HCT116 (cell line): Measurements from ENCODE around the gene GPS2. TPM values are rescaled to one million over a fixed set of nuclear protein-coding genes. Genes with fewer than 3 reads are reported as not detected.

Source experiments
- ATAC-seq: fragments of 200-7000 bp; cut with Tn5 transposase; 2 replicates; pipeline ENCODE4 v1.9.1; 2020; ENCODE audit warnings: mild to moderate bottlenecking, moderate library complexity
- BruUV-seq: library from RNA; stranded (reverse); fragments of 400-500 nt; replicated peaks from 2 replicates; lab custom pipeline; 2021; lab: Mats Ljungman, UMichigan
- CTCF ChIA-PET: fragments of 300-600 bp; sonication (Branson Sonifier 250); formaldehyde crosslinking; loops from one replicate; lab custom pipeline; 2021; ENCODE audit warnings: antibody characterized with exemption; lab: Charles Lee
- POLR2A ChIA-PET: fragments of 300-600, 350-600 bp; sonication (Branson Sonifier 250); formaldehyde crosslinking; loops from one replicate; lab custom pipeline; 2021; ENCODE audit warnings: antibody characterized with exemption; lab: Charles Lee
- RAD21 ChIA-PET, 2 experiments: fragments of 300-600 bp; sonication (Branson Sonifier 250); formaldehyde crosslinking; loops; one replicate each; lab custom pipeline; 2023; ENCODE audit warnings: low total read pairs in 2 of 2; ENCODE audit not compliant: uncharacterized antibody in 2 of 2, unreplicated experiment in 2 of 2, low non-redundant PET in 1 of 2; lab: Charles Lee
- DNase-seq: peaks from one replicate; pipeline ENCODE4 v3.0.0-alpha.2; 2010; ENCODE audit warnings: low read depth, low spot score
- H2AFZ ChIP-seq: fragments of 200-600 bp; shearing (Covaris generic), sonication (generic); 2 replicates; pipeline ENCODE4 v1.6.1; 2017; ENCODE audit warnings: low read depth, mixed run types, mixed read lengths, antibody characterized with exemption, low read length; ENCODE audit not compliant: poor library complexity, severe bottlenecking
- H3K27ac ChIP-seq: 2 replicates; pipeline ENCODE4 v1.5.1; 2012; ENCODE audit warnings: low read depth, low read length
- H3K27me3 ChIP-seq: fragments of 200-600 bp; sonication (generic); 2 replicates; pipeline ENCODE4 v1.6.1; 2016; ENCODE audit warnings: mixed run types, low read length, mixed read lengths; ENCODE audit not compliant: insufficient read depth
- H3K36me3 ChIP-seq, 2 experiments: fragments of 200-500 bp in 1 of 2; fragments of 200-600 bp in 1 of 2; sonication (Bioruptor generic) in 1 of 2; sonication (generic) in 1 of 2; 2 replicates each; pipeline versions ENCODE4 v1.5.1 to v1.6.1; 2014 to 2016; ENCODE audit warnings: low read length in 2 of 2, inconsistent platforms in 1 of 2, mixed read lengths in 1 of 2, mixed run types in 1 of 2; ENCODE audit not compliant: insufficient read depth in 2 of 2, control insufficient read depth in 1 of 2
- H3K4me1 ChIP-seq, 2 experiments: fragments of 200-600 bp in 1 of 2; sonication (generic) in 1 of 2; 2 replicates each; pipeline versions ENCODE4 v1.5.1 to v1.6.1; 2012 to 2017; ENCODE audit warnings: low read length in 2 of 2, inconsistent platforms in 1 of 2, mild to moderate bottlenecking in 1 of 2, mixed read lengths in 1 of 2, mixed run types in 1 of 2, moderate library complexity in 1 of 2; ENCODE audit not compliant: insufficient read depth in 2 of 2, control insufficient read depth in 1 of 2
- H3K4me2 ChIP-seq: fragments of 200-600 bp; sonication (generic); 2 replicates; pipeline ENCODE4 v1.6.1; 2017; ENCODE audit warnings: mixed run types, low read length, mixed read lengths
- H3K4me3 ChIP-seq, 2 experiments: fragments of 200-600 bp in 1 of 2; sonication (generic) in 1 of 2; replicated peaks in 1 of 2; 2 replicates each; pipeline ENCODE4 v1.5.1; 2011 to 2016; ENCODE audit warnings: low read length in 2 of 2, control low read depth in 1 of 2, low read depth in 1 of 2, mild to moderate bottlenecking in 1 of 2, mixed read lengths in 1 of 2, mixed run types in 1 of 2
- H3K79me2 ChIP-seq: fragments of 200-600 bp; sonication (generic); 2 replicates; pipeline ENCODE4 v1.6.1; 2017; ENCODE audit warnings: mild to moderate bottlenecking, mixed run types, low read length, moderate library complexity, mixed read lengths; ENCODE audit not compliant: insufficient read depth
- H3K9ac ChIP-seq: fragments of 200-600 bp; sonication (generic); 2 replicates; pipeline ENCODE4 v1.6.1; 2016; ENCODE audit warnings: low read length, mixed read lengths
- H3K9me2 ChIP-seq: fragments of 200-600 bp; sonication (generic), shearing (Covaris generic); 2 replicates; pipeline ENCODE4 v1.6.1; 2017; ENCODE audit warnings: mixed run types, mild to moderate bottlenecking, moderate library complexity; ENCODE audit not compliant: insufficient read depth
- H3K9me3 ChIP-seq, 2 experiments: fragments of 200-500 bp in 1 of 2; fragments of 200-600 bp in 1 of 2; sonication (Bioruptor generic) in 1 of 2; sonication (generic) in 1 of 2; 2 replicates each; pipeline ENCODE4 v1.6.1; 2014 to 2017; ENCODE audit warnings: low read length in 2 of 2, mixed read lengths in 2 of 2, inconsistent platforms in 1 of 2, low read depth in 1 of 2, mild to moderate bottlenecking in 1 of 2, mixed run types in 1 of 2, moderate library complexity in 1 of 2; ENCODE audit not compliant: control insufficient read depth in 1 of 2, insufficient read depth in 1 of 2
- H4K20me1 ChIP-seq: fragments of 200-600 bp; sonication (generic), shearing (Covaris generic); 2 replicates; pipeline ENCODE4 v1.6.1; 2017; ENCODE audit warnings: mixed run types, mild to moderate bottlenecking, moderate library complexity; ENCODE audit not compliant: insufficient read depth
- CBX3 ChIP-seq: IDR thresholded peaks from 2 replicates; pipeline ENCODE4 v1.6.1; 2012; ENCODE audit warnings: low read depth
- CEBPB ChIP-seq: IDR thresholded peaks from 2 replicates; pipeline ENCODE4 v1.6.1; 2012; ENCODE audit warnings: low read depth
- EGR1 ChIP-seq: IDR thresholded peaks from 2 replicates; pipeline ENCODE4 v1.6.1; 2012; ENCODE audit warnings: low read depth
- ELF1 ChIP-seq: IDR thresholded peaks from 2 replicates; pipeline ENCODE4 v1.6.1; 2012; ENCODE audit warnings: low read depth, borderline replicate concordance
- EZH2phosphoT487 ChIP-seq: fragments of 200-600 bp; IDR thresholded peaks from 2 replicates; pipeline ENCODE4 v1.6.1; 2018; ENCODE audit warnings: antibody characterized with exemption, borderline replicate concordance
- FOSL1 ChIP-seq: IDR thresholded peaks from 2 replicates; pipeline ENCODE4 v1.6.1; 2012; ENCODE audit warnings: low read depth
- POLR2A ChIP-seq: IDR thresholded peaks from 2 replicates; pipeline ENCODE4 v1.7.0; 2011; ENCODE audit warnings: borderline replicate concordance; ENCODE audit not compliant: insufficient read depth, insufficient read length; ENCODE audit errors: extremely low read depth
- POLR2AphosphoS5 ChIP-seq: IDR thresholded peaks from 2 replicates; pipeline ENCODE4 v1.6.1; 2011; ENCODE audit warnings: mild to moderate bottlenecking, low read depth, low read length, moderate library complexity
- RAD21 ChIP-seq: IDR thresholded peaks from 2 replicates; pipeline ENCODE4 v1.6.1; 2012; ENCODE audit warnings: low read depth, mild to moderate bottlenecking
- SIN3A ChIP-seq: IDR thresholded peaks from 2 replicates; pipeline ENCODE4 v1.6.1; 2012; ENCODE audit warnings: low read depth
- SP1 ChIP-seq: IDR thresholded peaks from 2 replicates; pipeline ENCODE4 v1.6.1; 2012; ENCODE audit warnings: low read depth
- TCF7L2 ChIP-seq: IDR thresholded peaks from 2 replicates; pipeline ENCODE4 v1.7.0; 2011; ENCODE audit warnings: borderline replicate concordance, inconsistent platforms; ENCODE audit not compliant: insufficient read depth, insufficient read length; ENCODE audit errors: extremely low read depth
- YY1 ChIP-seq: IDR thresholded peaks from 2 replicates; pipeline ENCODE4 v1.6.1; 2011; ENCODE audit warnings: low read length, low read depth, moderate library complexity, mild to moderate bottlenecking; ENCODE audit not compliant: insufficient replicate concordance; ENCODE audit errors: extremely low read depth
- ZFX ChIP-seq: fragments of 450-650 bp; IDR thresholded peaks from 2 replicates; pipeline ENCODE4 v1.6.1; 2017
- ZNF274 ChIP-seq: fragments of 200-500 bp; sonication (Bioruptor generic); IDR thresholded peaks from 2 replicates; pipeline ENCODE4 v1.6.1; 2014; ENCODE audit warnings: mild to moderate bottlenecking, low read depth, low read length, inconsistent platforms
- intact Hi-C: fragments of 100-400 bp; cut with micrococcal nuclease; formaldehyde crosslinking; loops from 2 replicates; pipeline ENCODE4 v1.10.0; 2022
- total RNA-seq: library from RNA; stranded (reverse); gene quantifications from one replicate; pipeline ENCODE4 v1.2.1, GENCODE V29; 2021; ENCODE audit not compliant: unreplicated experiment
- TF ChIP-seq, protein P1 (sequence below): IDR thresholded peaks from 2 replicates; pipeline ENCODE4 v1.6.1; 2012
- TF ChIP-seq, protein P2 (sequence below), 3 experiments: fragments of 200-600 bp in 1 of 3; sonication (generic) in 1 of 3; IDR thresholded peaks in 2 of 3; conservative IDR thresholded peaks in 1 of 3; 2 replicates each; pipeline ENCODE4 v1.5.1; 2012 to 2017; ENCODE audit warnings: low read depth in 2 of 3, low read length in 2 of 3, antibody characterized with exemption in 1 of 3, borderline replicate concordance in 1 of 3, control low read depth in 1 of 3, mild to moderate bottlenecking in 1 of 3, mixed read lengths in 1 of 3, mixed run types in 1 of 3, moderate library complexity in 1 of 3; ENCODE audit not compliant: insufficient read depth in 1 of 3

Gene GPS2
- total RNA-seq, 1 experiment from 2014 or later, result 61.3 TPM

DNA sequence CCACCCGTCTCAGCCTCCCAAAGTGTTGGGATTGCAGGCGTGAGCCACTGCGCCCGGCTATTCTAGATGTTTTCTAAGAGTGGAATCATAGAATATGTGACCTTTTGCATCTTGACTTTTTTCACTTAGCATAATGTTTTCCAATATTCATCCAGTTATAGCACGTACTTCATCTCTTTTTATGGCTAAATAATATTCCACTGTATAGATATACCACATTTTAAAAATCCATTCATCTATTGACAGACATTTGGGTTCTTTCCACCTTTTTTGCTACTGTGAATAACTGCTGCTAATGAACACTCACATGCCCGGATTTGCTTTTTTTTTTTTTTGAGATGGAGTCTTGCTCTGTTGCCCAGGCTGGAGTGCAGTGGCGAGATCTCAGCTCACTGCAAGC, 11.0 kb downstream of the GPS2 start:
- no TSS peak for BruUV-seq
- Histone ChIP-seq H3K4me1 (peaks cover 6 to 17% of the 10 kb centered on the region in 2 experiments), H3K27me3 (no peaks in the 10 kb centered on the region), H3K9ac (no peak overlapping the region), H3K4me2 (no peak overlapping the region), H3K4me3 (no peak overlapping the region), H3K79me2 (peaks cover 18% of the 10 kb centered on the region), H3K9me3 (no peaks in the 10 kb centered on the region), H3K27ac (no peak overlapping the region), H2AFZ (no peak overlapping the region), H3K9me2 (no peaks in the 10 kb centered on the region), H3K36me3 (peaks cover 0 to 6% of the 10 kb centered on the region in 2 experiments; a peak in 3 of 4 replicates), H4K20me1 (peaks cover 3% of the 10 kb centered on the region; the same call in 1 of the 2 replicates)
- TF ChIP-seq ELF1, result no peak
- TF ChIP-seq FOSL1, result no peak
- no peak for TF ChIP-seq SP1
- no peak for TF ChIP-seq CEBPB
- no peak for TF ChIP-seq POLR2A
- TF ChIP-seq CBX3, result no peak
- TF ChIP-seq, protein P1, sequence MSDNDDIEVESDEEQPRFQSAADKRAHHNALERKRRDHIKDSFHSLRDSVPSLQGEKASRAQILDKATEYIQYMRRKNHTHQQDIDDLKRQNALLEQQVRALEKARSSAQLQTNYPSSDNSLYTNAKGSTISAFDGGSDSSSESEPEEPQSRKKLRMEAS, result no peak
- TF ChIP-seq EGR1, result no peak
- TF ChIP-seq ZFX, result no peak
- no peak for DNase-seq
- POLR2A ChIA-PET, result no interaction called here
- intact Hi-C loops, result no loop called here
- RAD21 ChIA-PET, result interaction anchor here in 1 of 2 experiments (0.7 kb wide), 1 partner anchor 281 kb away, joined by 3 read pairs; the partner anchor contains the start of gene BCL6B
- no peak for ATAC-seq
- CTCF ChIA-PET, result no interaction called here

DNA sequence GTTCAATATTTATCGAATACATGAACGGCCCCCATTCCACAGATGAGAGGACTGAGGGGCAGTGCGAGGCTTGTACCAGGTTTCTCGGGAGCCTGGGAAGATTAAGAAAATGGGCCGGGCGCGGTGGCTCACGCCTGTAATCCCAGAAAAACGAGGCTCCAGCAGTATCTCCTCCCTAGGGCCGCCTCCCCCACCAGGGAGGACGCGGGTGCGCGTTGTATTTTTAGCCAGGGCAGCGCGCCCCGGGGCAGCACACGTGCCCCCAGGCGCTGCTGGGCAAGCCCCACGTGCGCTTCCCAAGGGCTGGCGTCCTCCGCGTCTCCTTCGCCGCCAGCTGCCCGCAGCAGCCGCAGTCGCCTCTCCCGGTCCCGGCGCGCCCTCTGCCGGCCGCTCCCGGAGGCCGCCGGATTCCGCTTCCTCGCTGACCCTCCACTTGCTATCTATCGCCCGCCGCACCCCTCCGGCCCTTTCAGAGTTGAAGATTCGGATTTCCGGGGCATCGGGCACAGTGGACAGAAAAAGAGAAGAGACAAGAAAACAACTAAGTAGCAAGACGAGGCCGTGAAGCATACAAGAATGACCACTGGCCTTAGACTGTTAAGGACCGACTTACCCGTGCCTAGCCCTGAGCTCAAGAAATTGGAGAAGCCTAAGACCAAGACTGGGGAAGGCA, 18.8 kb downstream of the GPS2 start:
- H3K27ac ChIP-seq, result peak overlapping the region; percentile 37
- no TSS peak for BruUV-seq
- peak overlapping the region; percentile 95 for H2AFZ ChIP-seq
- H3K4me2 ChIP-seq, result peak overlapping the region; percentile 70
- ChIA-PET RAD21 (interaction anchor here (0.7 to 1.9 kb wide), 8 partner anchors 15 to 603 kb away, joined by 3 to 17 read pairs (median 5); partner anchors contain the start of gene SLC2A4 (in 2 of the 2)), POLR2A (interaction anchor here (1.1 kb wide), 3 partner anchors 15 to 76 kb away, joined by 5 to 7 read pairs (median 6); partner anchors contain the start of gene SLC2A4), CTCF (interaction anchor here (0.6 to 2.1 kb wide), 19 partner anchors 9 to 275 kb away, joined by 3 to 38 read pairs (median 5); partner anchors contain the start of genes ACADVL, DLG4, NEURL4 and PHF23)
- peak overlapping the region; percentile 25 to 33 for H3K4me3 ChIP-seq
- peak; percentile 77 for ATAC-seq
- intact Hi-C loops, result loop anchor here (1.0 to 5.0 kb wide), 4 partner anchors 16 to 249 kb away; partner anchors contain the start of gene CLDN7
- H3K36me3 ChIP-seq, result no peaks in the 10 kb centered on the region
- no peaks in the 10 kb centered on the region for H3K9me3 ChIP-seq
- peaks cover 17 to 41% of the 10 kb centered on the region in 2 experiments; a peak in 3 of 4 replicates for H3K4me1 ChIP-seq
- H3K9me2 ChIP-seq, result no peaks in the 10 kb centered on the region
- H3K9ac ChIP-seq, result peak overlapping the region; percentile 51
- DNase-seq, result peak; percentile 66
- no peaks in the 10 kb centered on the region for H3K79me2 ChIP-seq
- no peaks in the 10 kb centered on the region for H4K20me1 ChIP-seq
- H3K27me3 ChIP-seq, result no peaks in the 10 kb centered on the region
- TF ChIP-seq YY1 (peak; percentile 14), ZNF274 (no peak), FOSL1 (no peak), POLR2AphosphoS5 (0 out of 2 replicates have a peak, but pooled peaks have one; percentile 21), POLR2A (no peak), RAD21 (peak; percentile 97), CEBPB (no peak), CBX3 (peak; percentile 38; the same call in 1 of the 2 replicates), EZH2phosphoT487 (no peak), SIN3A (no peak), TCF7L2 (peak; percentile 45)
- TF ChIP-seq, protein P1, result peak; percentile 97
- TF ChIP-seq, protein P2, sequence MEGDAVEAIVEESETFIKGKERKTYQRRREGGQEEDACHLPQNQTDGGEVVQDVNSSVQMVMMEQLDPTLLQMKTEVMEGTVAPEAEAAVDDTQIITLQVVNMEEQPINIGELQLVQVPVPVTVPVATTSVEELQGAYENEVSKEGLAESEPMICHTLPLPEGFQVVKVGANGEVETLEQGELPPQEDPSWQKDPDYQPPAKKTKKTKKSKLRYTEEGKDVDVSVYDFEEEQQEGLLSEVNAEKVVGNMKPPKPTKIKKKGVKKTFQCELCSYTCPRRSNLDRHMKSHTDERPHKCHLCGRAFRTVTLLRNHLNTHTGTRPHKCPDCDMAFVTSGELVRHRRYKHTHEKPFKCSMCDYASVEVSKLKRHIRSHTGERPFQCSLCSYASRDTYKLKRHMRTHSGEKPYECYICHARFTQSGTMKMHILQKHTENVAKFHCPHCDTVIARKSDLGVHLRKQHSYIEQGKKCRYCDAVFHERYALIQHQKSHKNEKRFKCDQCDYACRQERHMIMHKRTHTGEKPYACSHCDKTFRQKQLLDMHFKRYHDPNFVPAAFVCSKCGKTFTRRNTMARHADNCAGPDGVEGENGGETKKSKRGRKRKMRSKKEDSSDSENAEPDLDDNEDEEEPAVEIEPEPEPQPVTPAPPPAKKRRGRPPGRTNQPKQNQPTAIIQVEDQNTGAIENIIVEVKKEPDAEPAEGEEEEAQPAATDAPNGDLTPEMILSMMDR (IDR thresholded peaks at IDR 0.05 in 2 of 3, conservative IDR thresholded peaks at IDR 0.05 in 1 of 3; ENCODE audit: borderline replicate concordance in 1 of 3, insufficient read depth in 1 of 3, low read depth in 2 of 3, low read length in 2 of 3), result peak; percentile 91 to 94 (median 93)
